Hypothalamus (tissue), 51 donors: ENCODE measurements around the gene ING4.

Source experiments
- DNase-seq, 51 donors: peaks; one replicate each; lab custom pipeline; 2025; lab: John Stamatoyannopoulos, UW

The ING4 gene

GRCh38 chr12:6612652-6613014 is 50.3 kb downstream of the ING4 start:
- peak in 6 of 51 donors; percentile 35 to 73 (median 66) for DNase-seq

GRCh38 chr12:6612247-6612646 is 50.7 kb downstream of the ING4 start:
- no peak for DNase-seq

- DNase-seq = no peak
Measured at GRCh38 chr12:6608592-6609281, 54.2 kb downstream of the ING4 start.

- DNase-seq = peak in 19 of 51 donors; percentile 35 to 97 (median 51)
Measured at GRCh38 chr12:6607751-6608591, 54.9 kb downstream of the ING4 start.

- peak in 39 of 51 donors; percentile 23 to 81 (median 60) for DNase-seq
Measured at GRCh38 chr12:6606331-6607131, 56.4 kb downstream of the ING4 start.

GRCh38 chr12:6605421-6606330 is 57.2 kb downstream of the ING4 start:
- peak in 8 of 51 donors; percentile 31 to 73 (median 46) for DNase-seq

GRCh38 chr12:6604259-6605029 is 58.5 kb downstream of the ING4 start:
- DNase-seq = no peak

- peak in 7 of 51 donors; percentile 6 to 56 (median 26) for DNase-seq
Measured at GRCh38 chr12:6603095-6603567, 59.8 kb downstream of the ING4 start.

- no peak for DNase-seq
Measured at GRCh38 chr12:6602526-6602925, 60.4 kb downstream of the ING4 start.
